Nephron (organoid): Measurements from ENCODE around the gene TSEN2.
"Not testable (repeated sequence)": the region's sequence is repeated elsewhere in the genome, so short reads cannot be mapped to it uniquely, and the experiment has no call there.

Source experiments
- H3K27ac Mint-ChIP-seq, 3 experiments: 2 replicates each; pipeline ENCODE4 v1.8.0; 2020; ENCODE audit warnings: mixed read lengths in 3 of 3, mild to moderate bottlenecking in 2 of 3, moderate library complexity in 1 of 3
- H3K27me3 Mint-ChIP-seq: 2 replicates; pipeline ENCODE4 v1.8.0; 2021; ENCODE audit warnings: low read depth, mild to moderate bottlenecking, moderate library complexity, mixed read lengths
- H3K36me3 Mint-ChIP-seq: 2 replicates; pipeline ENCODE4 v1.8.0; 2020; ENCODE audit warnings: low read depth, mixed read lengths
- H3K4me1 Mint-ChIP-seq: 2 replicates; pipeline ENCODE4 v1.8.0; 2020; ENCODE audit warnings: mixed read lengths
- H3K4me3 Mint-ChIP-seq, 3 experiments: 2 replicates each; pipeline ENCODE4 v1.8.0; 2020; ENCODE audit warnings: mild to moderate bottlenecking in 3 of 3, mixed read lengths in 3 of 3, moderate library complexity in 2 of 3
- H3K9me3 Mint-ChIP-seq: 2 replicates; pipeline ENCODE4 v1.8.0; 2020; ENCODE audit warnings: mixed read lengths
- CTCF ChIP-seq, 3 experiments: fragments of 200-600 bp; sonication (generic); IDR thresholded peaks; one replicate each; pipeline ENCODE4 v1.5.0; 2021; ENCODE audit warnings: antibody characterized with exemption in 3 of 3; ENCODE audit not compliant: unreplicated experiment in 3 of 3

The TSEN2 gene

DNA sequence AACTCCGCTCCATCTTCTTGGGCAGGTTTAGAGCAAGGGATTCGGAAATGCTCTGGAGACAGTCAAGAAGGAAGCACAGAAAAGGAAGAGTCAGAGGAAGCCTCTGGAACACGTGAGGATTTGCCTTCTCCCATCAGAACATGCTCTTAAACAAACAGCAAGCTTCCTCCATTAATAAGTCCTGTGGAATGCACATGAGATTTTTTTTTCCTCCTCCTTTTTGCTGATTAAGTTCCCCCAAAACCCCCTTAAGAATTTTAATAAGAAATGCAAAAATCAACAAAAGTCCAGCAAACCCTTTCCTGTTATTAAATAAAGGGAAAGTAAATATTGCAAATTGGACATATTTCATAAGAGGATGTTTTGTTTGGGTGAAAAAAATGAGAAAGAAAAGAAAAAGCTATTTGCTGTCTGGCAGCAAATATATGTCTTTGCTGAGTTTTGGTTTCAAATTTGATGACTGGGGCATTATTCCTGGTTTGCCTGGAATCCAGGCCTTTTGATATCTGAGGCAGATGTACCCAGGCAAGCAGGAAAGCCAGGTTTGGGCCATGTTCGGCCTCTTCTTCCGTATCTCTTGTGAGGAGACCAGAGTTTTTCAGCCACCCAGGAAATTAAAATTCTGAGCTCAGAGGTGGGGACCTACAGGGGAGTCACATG lies 7.9 kb upstream of the TSEN2 start:
- Mint-ChIP-seq H3K27me3 (peaks cover 8% of the 10 kb centered on the region), H3K4me3 (no peak overlapping the region), H3K27ac (peak overlapping the region; percentile 77 to 94 (median 89)), H3K4me1 (peaks cover 40% of the 10 kb centered on the region), H3K36me3 (no peaks in the 10 kb centered on the region), H3K9me3 (no peaks in the 10 kb centered on the region)
- no peak for TF ChIP-seq CTCF (IDR thresholded peaks at IDR 0.05; ENCODE audit: unreplicated experiment in 3 of 3)

- Mint-ChIP-seq H3K36me3 (no peaks in the 10 kb centered on the region), H3K4me3 (no peak overlapping the region), H3K27ac (peak overlapping the region; percentile 77 to 94 (median 89)), H3K9me3 (no peaks in the 10 kb centered on the region), H3K4me1 (peaks cover 40% of the 10 kb centered on the region), H3K27me3 (peaks cover 8% of the 10 kb centered on the region)
- TF ChIP-seq CTCF (IDR thresholded peaks at IDR 0.05; ENCODE audit: unreplicated experiment in 3 of 3) = no peak
Measured at GRCh38 chr3:12477256-12477655, 7.0 kb upstream of the TSEN2 start.

GRCh38 chr3:12478326-12478725 lies 6.0 kb upstream of the TSEN2 start:
- Mint-ChIP-seq H3K27me3 (peaks cover 4% of the 10 kb centered on the region), H3K27ac (peak overlapping the region in 1 of 3 experiments; percentile 35), H3K4me3 (no peak overlapping the region), H3K9me3 (no peaks in the 10 kb centered on the region), H3K4me1 (peaks cover 37% of the 10 kb centered on the region), H3K36me3 (no peaks in the 10 kb centered on the region)
- TF ChIP-seq CTCF (IDR thresholded peaks at IDR 0.05; ENCODE audit: unreplicated experiment in 3 of 3) = no peak

GRCh38 chr3:12479198-12479597 lies 5.1 kb upstream of the TSEN2 start:
- Mint-ChIP-seq H3K27ac (peak overlapping the region in 1 of 3 experiments; percentile 91), H3K4me1 (peaks cover 41% of the 10 kb centered on the region)
- not testable (repeated sequence) for H3K27me3 Mint-ChIP-seq, H3K36me3 Mint-ChIP-seq, H3K4me3 Mint-ChIP-seq, H3K9me3 Mint-ChIP-seq

GRCh38 chr3:12479919-12480427 lies 4.3 kb upstream of the TSEN2 start:
- peak; percentile 74 to 90 (median 82) for TF ChIP-seq CTCF (IDR thresholded peaks at IDR 0.05; ENCODE audit: unreplicated experiment in 3 of 3)
- Mint-ChIP-seq H3K27ac (peak overlapping the region; percentile 22 to 91 (median 80)), H3K4me3 (no peak overlapping the region), H3K36me3 (no peaks in the 10 kb centered on the region), H3K4me1 (peaks cover 43% of the 10 kb centered on the region), H3K9me3 (no peaks in the 10 kb centered on the region), H3K27me3 (peaks cover 7% of the 10 kb centered on the region)

- Mint-ChIP-seq H3K4me1 (peaks cover 43% of the 10 kb centered on the region), H3K4me3 (peak overlapping the region; percentile 90 to 97 (median 97)), H3K27ac (peak overlapping the region; percentile 93 to 98 (median 96))
Measured at GRCh38 chr3:12483410-12483809, 870 bp upstream of the TSEN2 start.

More at GRCh38 chr3:12483410-12483809, 870 bp upstream of the TSEN2 start:
- no peaks in the 10 kb centered on the region for H3K36me3 Mint-ChIP-seq
- no peak for TF ChIP-seq CTCF (IDR thresholded peaks at IDR 0.05; ENCODE audit: unreplicated experiment in 3 of 3)
- no peaks in the 10 kb centered on the region for H3K9me3 Mint-ChIP-seq
- H3K27me3 Mint-ChIP-seq = peaks cover 4% of the 10 kb centered on the region
